H4 (cell line): ENCODE data around the gene EXTL1. TPM values are rescaled to one million over a fixed set of nuclear protein-coding genes. Genes with fewer than 3 reads are reported as not detected.
"Not testable (repeated sequence)": the region's sequence is repeated elsewhere in the genome, so short reads cannot be mapped to it uniquely, and the experiment has no call there.

Experiments
- DNase-seq: peaks from one replicate; pipeline ENCODE4 v3.0.0-alpha.2; 2015; ENCODE audit warnings: low spot score
- total RNA-seq: library from RNA; depleted of rRNA; stranded (reverse); fragments of >200 nt; shearing (Covaris generic); gene quantifications from 2 replicates; pipeline ENCODE4 v1.2.3, GENCODE V29; 2014; rRNA removed

Gene EXTL1
- total RNA-seq: not detected in 2 replicates

- DNase-seq: no peak
Measured at GRCh38 chr1:26021647-26022403, at the start of gene EXTL1. EXTL1 (plus strand) TSS chr1:26021775; CDS start chr1:26022647, 872 bp downstream.

- no peak for DNase-seq
Measured at GRCh38 chr1:25971811-25972180, 49.8 kb upstream of the EXTL1 start.

- no peak for DNase-seq
Measured at GRCh38 chr1:25973610-25974321, 47.8 kb upstream of the EXTL1 start.

- no peak for DNase-seq
Measured at GRCh38 chr1:25977801-25978200, 43.8 kb upstream of the EXTL1 start.

GRCh38 chr1:25978403-25978802 lies 43.2 kb upstream of the EXTL1 start:
- no peak for DNase-seq

- DNase-seq: no peak
Measured at GRCh38 chr1:25979210-25979609, 42.4 kb upstream of the EXTL1 start.

- DNase-seq: no peak
Measured at GRCh38 chr1:25985171-25985570, 36.4 kb upstream of the EXTL1 start.

GRCh38 chr1:25985670-25986069 lies 35.9 kb upstream of the EXTL1 start:
- no peak for DNase-seq

GRCh38 chr1:25986773-25987172 lies 34.8 kb upstream of the EXTL1 start:
- not testable (repeated sequence) for DNase-seq

- DNase-seq: no peak
Measured at GRCh38 chr1:25987951-25988350, 33.6 kb upstream of the EXTL1 start.

GRCh38 chr1:25989440-25990234 lies 31.9 kb upstream of the EXTL1 start:
- DNase-seq: no peak

GRCh38 chr1:25990251-25990650 lies 31.3 kb upstream of the EXTL1 start:
- DNase-seq: no peak

- DNase-seq: no peak
Measured at GRCh38 chr1:25990702-25991395, 30.7 kb upstream of the EXTL1 start.

- no peak for DNase-seq
Measured at GRCh38 chr1:25991937-25992688, 29.5 kb upstream of the EXTL1 start.

GRCh38 chr1:25992689-25993171 lies 28.8 kb upstream of the EXTL1 start:
- no peak for DNase-seq

- DNase-seq: no peak
Measured at GRCh38 chr1:25993197-25993951, 28.2 kb upstream of the EXTL1 start.

GRCh38 chr1:25994402-25995150 lies 27.0 kb upstream of the EXTL1 start:
- DNase-seq: no peak

GRCh38 chr1:25996966-25997827 lies 24.4 kb upstream of the EXTL1 start:
- no peak for DNase-seq
